Anterior cingulate cortex (tissue), 58 donors: ENCODE results near the gene MYB.

Experiments
- DNase-seq, 58 donors: peaks; one replicate each; lab custom pipeline; 2025; lab: John Stamatoyannopoulos, UW

Gene MYB

GRCh38 chr6:135183532-135184440 lies 2.7 kb downstream of the MYB start:
- DNase-seq = no peak

- no peak for DNase-seq
Measured at GRCh38 chr6:135185483-135185882, 4.4 kb downstream of the MYB start.

GRCh38 chr6:135186255-135186654 lies 5.1 kb downstream of the MYB start:
- no peak for DNase-seq

- no peak for DNase-seq
Measured at GRCh38 chr6:135187372-135187771, 6.3 kb downstream of the MYB start.

GRCh38 chr6:135188718-135189117 lies 7.6 kb downstream of the MYB start:
- DNase-seq = no peak

GRCh38 chr6:135189344-135189743 lies 8.2 kb downstream of the MYB start:
- no peak for DNase-seq

- DNase-seq = no peak
Measured at GRCh38 chr6:135191508-135192255, 10.6 kb downstream of the MYB start.

- DNase-seq = no peak
Measured at GRCh38 chr6:135192256-135193174, 11.4 kb downstream of the MYB start.

GRCh38 chr6:135193221-135193620 lies 12.1 kb downstream of the MYB start:
- no peak for DNase-seq

- DNase-seq = no peak
Measured at GRCh38 chr6:135195041-135195440, 13.9 kb downstream of the MYB start.

- no peak for DNase-seq
Measured at GRCh38 chr6:135195522-135195921, 14.4 kb downstream of the MYB start.

- no peak for DNase-seq
Measured at GRCh38 chr6:135196739-135197510, 15.8 kb downstream of the MYB start.

GRCh38 chr6:135202836-135203235 lies 21.7 kb downstream of the MYB start:
- no peak for DNase-seq

GRCh38 chr6:135204951-135205350 lies 23.8 kb downstream of the MYB start:
- no peak for DNase-seq

- DNase-seq = no peak
Measured at GRCh38 chr6:135209803-135210202, 28.7 kb downstream of the MYB start.

GRCh38 chr6:135210632-135211305 lies 29.7 kb downstream of the MYB start:
- DNase-seq = no peak

GRCh38 chr6:135211306-135211702 lies 30.2 kb downstream of the MYB start:
- DNase-seq = no peak

GRCh38 chr6:135212020-135212806 lies 31.1 kb downstream of the MYB start:
- no peak for DNase-seq
